ENCODE data around the gene BTBD9. TPM values are rescaled to one million over a fixed set of nuclear protein-coding genes. Genes with fewer than 3 reads are reported as not detected.

Gene BTBD9
- total RNA-seq, 1 experiment from 2014 or later, result 10.8 TPM

DNA sequence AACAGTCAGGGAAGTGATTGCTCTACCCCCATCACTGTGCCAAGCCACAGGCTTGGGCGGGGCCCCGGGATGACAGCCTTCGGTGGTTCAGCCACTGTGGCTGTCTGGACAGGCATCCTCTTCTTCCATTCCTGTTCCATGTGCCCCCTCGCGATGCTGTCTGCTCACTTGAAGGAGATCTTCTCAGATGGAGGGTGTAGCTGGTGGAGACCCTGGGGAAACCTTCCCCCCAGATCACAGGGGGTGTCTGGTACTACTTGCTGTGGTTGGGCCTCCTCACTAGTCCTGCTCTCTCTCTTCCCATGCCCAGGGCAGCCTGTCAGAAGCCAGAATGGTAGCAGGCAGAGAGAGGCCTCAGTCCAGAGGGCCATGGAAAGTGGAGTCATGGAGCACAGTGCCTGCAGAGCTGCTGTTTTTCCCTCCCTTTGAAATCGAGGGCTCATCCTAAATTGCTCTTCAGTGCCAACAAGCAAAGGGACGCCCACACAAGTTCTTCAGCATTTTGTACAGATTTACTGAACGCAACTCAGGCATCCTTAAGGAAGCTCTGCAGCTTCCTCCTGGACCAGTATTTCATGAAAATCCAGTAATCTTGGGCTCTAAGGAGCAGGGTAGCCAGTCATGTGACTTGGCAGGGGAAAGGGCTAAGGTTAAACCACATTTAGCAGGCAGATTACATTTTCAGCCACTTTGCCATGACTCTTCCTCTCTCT, 493.6 kb downstream of the BTBD9 start:
- no peaks in the 10 kb centered on the region for H3F3A ChIP-seq (ENCODE audit: insufficient read depth, low read depth)

DNA sequence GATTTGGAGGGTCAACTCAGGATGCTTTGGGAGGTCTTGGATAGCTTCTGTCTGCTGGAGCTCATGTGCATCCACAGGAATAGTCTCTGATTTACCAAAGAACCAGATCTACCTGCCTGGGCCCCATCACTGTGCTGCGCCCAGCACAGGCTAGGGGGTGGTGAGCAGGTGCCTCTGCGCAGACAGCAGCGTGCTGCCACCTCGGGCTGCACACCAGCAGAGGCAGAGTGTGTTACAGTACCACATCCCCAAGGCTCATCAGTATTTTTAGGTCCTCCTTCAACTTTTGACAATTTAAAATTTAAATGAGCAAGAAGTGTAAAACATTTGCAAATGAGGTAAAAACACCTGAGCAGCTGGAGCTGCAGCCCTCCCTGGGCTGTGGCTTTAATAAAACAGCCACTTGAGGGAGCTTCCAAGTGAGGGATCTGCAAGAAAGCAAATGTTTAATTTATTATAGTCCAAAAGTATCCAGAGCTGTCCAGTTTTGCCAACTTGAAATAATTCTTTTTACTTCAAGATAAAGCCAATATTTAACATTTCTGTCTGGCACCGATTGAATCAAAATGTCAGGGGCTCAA, 495.3 kb downstream of the BTBD9 start:
- CTCF ChIA-PET, result no interaction called here
- no peaks in the 10 kb centered on the region for H3K9me3 ChIP-seq (ENCODE audit: insufficient read depth, low read depth)

More for the DNA sequence above, 493.6 kb downstream of the BTBD9 start:
- no peak overlapping the region for H3K4me2 ChIP-seq
- no peaks in the 10 kb centered on the region for H3K36me3 ChIP-seq (ENCODE audit: low read depth)
- no peaks in the 10 kb centered on the region for H3K27me3 ChIP-seq (ENCODE audit: insufficient read depth, low read depth)
- no peak overlapping the region for H3K4me3 ChIP-seq
- H3K9me3 ChIP-seq (ENCODE audit: insufficient read depth, low read depth), result no peaks in the 10 kb centered on the region
- POLR2A ChIA-PET (ENCODE audit: unreplicated experiment), result no interaction called here
- no peak overlapping the region for H3K27ac ChIP-seq
- DNase-seq, result no peak
- TF ChIP-seq, protein P1, sequence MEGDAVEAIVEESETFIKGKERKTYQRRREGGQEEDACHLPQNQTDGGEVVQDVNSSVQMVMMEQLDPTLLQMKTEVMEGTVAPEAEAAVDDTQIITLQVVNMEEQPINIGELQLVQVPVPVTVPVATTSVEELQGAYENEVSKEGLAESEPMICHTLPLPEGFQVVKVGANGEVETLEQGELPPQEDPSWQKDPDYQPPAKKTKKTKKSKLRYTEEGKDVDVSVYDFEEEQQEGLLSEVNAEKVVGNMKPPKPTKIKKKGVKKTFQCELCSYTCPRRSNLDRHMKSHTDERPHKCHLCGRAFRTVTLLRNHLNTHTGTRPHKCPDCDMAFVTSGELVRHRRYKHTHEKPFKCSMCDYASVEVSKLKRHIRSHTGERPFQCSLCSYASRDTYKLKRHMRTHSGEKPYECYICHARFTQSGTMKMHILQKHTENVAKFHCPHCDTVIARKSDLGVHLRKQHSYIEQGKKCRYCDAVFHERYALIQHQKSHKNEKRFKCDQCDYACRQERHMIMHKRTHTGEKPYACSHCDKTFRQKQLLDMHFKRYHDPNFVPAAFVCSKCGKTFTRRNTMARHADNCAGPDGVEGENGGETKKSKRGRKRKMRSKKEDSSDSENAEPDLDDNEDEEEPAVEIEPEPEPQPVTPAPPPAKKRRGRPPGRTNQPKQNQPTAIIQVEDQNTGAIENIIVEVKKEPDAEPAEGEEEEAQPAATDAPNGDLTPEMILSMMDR (conservative IDR thresholded peaks at IDR 0.05), result no peak
- no peak for TF ChIP-seq EZH2 (IDR thresholded peaks at IDR 0.05; ENCODE audit: low read depth)
- peaks cover 19% of the 10 kb centered on the region for H4K20me1 ChIP-seq (ENCODE audit: insufficient read depth)
- CTCF ChIA-PET, result no interaction called here
- peaks cover 4% of the 10 kb centered on the region; the same call in 1 of the 2 replicates for H3K79me2 ChIP-seq (ENCODE audit: low read depth)
- no peaks in the 10 kb centered on the region for H3K4me1 ChIP-seq (replicated peaks; ENCODE audit: insufficient read depth)
- no peaks in the 10 kb centered on the region for H3K9me2 ChIP-seq (ENCODE audit: insufficient read depth)
- no TSS peak for BruUV-seq (replicated peaks)
- intact Hi-C loops (cut with micrococcal nuclease; ENCODE audit: unreplicated experiment), result no loop called here
- H2AFZ ChIP-seq, result no peak overlapping the region

DNA sequence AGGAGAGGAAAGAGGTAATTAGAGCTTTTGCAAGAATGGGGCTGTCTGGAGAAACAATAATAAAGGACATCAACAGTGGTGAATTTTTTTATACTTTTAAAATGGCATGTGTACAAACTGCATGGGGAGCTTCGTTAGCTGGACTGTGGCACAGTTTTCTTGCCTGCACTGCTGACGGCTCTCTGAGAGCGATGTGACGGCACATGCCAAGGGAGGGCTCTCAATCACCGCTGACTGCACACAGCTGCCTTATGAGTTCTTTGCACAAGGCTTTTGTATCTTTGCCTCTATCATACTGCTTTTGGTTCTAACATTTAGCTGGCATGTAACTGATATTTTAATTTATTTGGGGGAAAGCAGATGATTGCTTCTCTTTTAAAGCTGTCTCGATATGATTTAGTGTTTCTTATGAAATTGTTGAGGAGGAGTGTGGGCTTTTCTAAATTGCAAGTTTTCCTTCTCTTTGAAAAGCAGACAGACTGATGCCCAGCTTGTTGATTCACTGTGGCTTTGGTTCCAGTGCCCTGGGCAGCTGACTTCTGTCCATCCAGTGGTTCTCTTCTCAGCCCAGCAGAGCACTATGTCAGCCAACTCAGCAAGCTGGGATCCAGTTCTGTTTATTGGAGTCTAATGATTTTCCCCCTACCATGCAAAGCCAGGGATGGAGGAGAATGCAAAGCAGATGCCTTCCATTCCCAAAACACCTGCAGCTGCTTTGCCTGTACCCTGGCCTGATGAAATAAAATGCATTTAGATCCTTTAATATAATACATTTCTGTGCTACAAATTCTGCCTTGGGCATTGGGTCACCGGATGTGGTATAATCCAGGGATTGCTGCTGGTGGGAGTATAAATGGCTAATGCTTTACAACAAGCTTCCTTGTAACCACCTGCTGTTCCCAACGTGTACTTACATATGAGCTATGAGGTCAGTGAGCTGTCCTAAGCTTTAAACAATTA, 496.3 kb downstream of the BTBD9 start:
- no peaks in the 10 kb centered on the region for H3F3A ChIP-seq (ENCODE audit: insufficient read depth, low read depth)
- intact Hi-C loops (cut with micrococcal nuclease; ENCODE audit: unreplicated experiment), result no loop called here
- H3K27ac ChIP-seq, result no peak overlapping the region
- POLR2A ChIA-PET (ENCODE audit: unreplicated experiment), result no interaction called here
- H3K9me3 ChIP-seq (ENCODE audit: insufficient read depth, low read depth), result no peaks in the 10 kb centered on the region
- H3K4me2 ChIP-seq, result no peak overlapping the region
- no peaks in the 10 kb centered on the region for H3K36me3 ChIP-seq (ENCODE audit: low read depth)
- no peaks in the 10 kb centered on the region for H3K4me1 ChIP-seq (replicated peaks; ENCODE audit: insufficient read depth)
- TF ChIP-seq, protein P1 (conservative IDR thresholded peaks at IDR 0.05), result no peak
- TF ChIP-seq EZH2 (IDR thresholded peaks at IDR 0.05; ENCODE audit: low read depth), result no peak
- peaks cover 17% of the 10 kb centered on the region for H4K20me1 ChIP-seq (ENCODE audit: insufficient read depth)
- CTCF ChIA-PET, result interaction anchor here (0.6 to 0.7 kb wide), 2 partner anchors 76 to 757 kb away, joined by 3 to 4 read pairs; no protein-coding TSS in a partner anchor
- H3K9me2 ChIP-seq (ENCODE audit: insufficient read depth), result no peaks in the 10 kb centered on the region
- no peak for DNase-seq
- H2AFZ ChIP-seq, result no peak overlapping the region
- H3K27me3 ChIP-seq (ENCODE audit: insufficient read depth, low read depth), result no peaks in the 10 kb centered on the region
- no TSS peak for BruUV-seq (replicated peaks)
- H3K79me2 ChIP-seq (ENCODE audit: low read depth), result peaks cover 4% of the 10 kb centered on the region; the same call in 1 of the 2 replicates
- no peak overlapping the region for H3K4me3 ChIP-seq

More for the DNA sequence above, 495.3 kb downstream of the BTBD9 start:
- Histone ChIP-seq H3K27ac (no peak overlapping the region), H3K36me3 (ENCODE audit: low read depth) (no peaks in the 10 kb centered on the region), H3K4me3 (no peak overlapping the region), H3K4me2 (no peak overlapping the region), H3K4me1 (replicated peaks; ENCODE audit: insufficient read depth) (no peaks in the 10 kb centered on the region), H2AFZ (no peak overlapping the region), H3K9me2 (ENCODE audit: insufficient read depth) (no peaks in the 10 kb centered on the region), H3F3A (ENCODE audit: insufficient read depth, low read depth) (no peaks in the 10 kb centered on the region), H3K79me2 (ENCODE audit: low read depth) (peaks cover 4% of the 10 kb centered on the region; the same call in 1 of the 2 replicates), H4K20me1 (ENCODE audit: insufficient read depth) (peaks cover 19% of the 10 kb centered on the region), H3K27me3 (ENCODE audit: insufficient read depth, low read depth) (no peaks in the 10 kb centered on the region)
- no peak for DNase-seq
- POLR2A ChIA-PET (ENCODE audit: unreplicated experiment), result no interaction called here
- intact Hi-C loops (cut with micrococcal nuclease; ENCODE audit: unreplicated experiment), result no loop called here
- no peak for TF ChIP-seq EZH2 (IDR thresholded peaks at IDR 0.05; ENCODE audit: low read depth)
- TF ChIP-seq, protein P1 (conservative IDR thresholded peaks at IDR 0.05), result no peak
- BruUV-seq (replicated peaks), result no TSS peak

Measured in PC-9 (cell line).